HCT116 (cell line): ENCODE results near the gene DAP. TPM values are rescaled to one million over a fixed set of nuclear protein-coding genes. Genes with fewer than 3 reads are reported as not detected.

Experiments used
- ATAC-seq: fragments of 200-7000 bp; cut with Tn5 transposase; 2 replicates; pipeline ENCODE4 v1.9.1; 2020; ENCODE audit warnings: mild to moderate bottlenecking, moderate library complexity
- BruUV-seq: library from RNA; stranded (reverse); fragments of 400-500 nt; replicated peaks from 2 replicates; lab custom pipeline; 2021; lab: Mats Ljungman, UMichigan
- CTCF ChIA-PET: fragments of 300-600 bp; sonication (Branson Sonifier 250); formaldehyde crosslinking; loops from one replicate; lab custom pipeline; 2021; ENCODE audit warnings: antibody characterized with exemption; lab: Charles Lee
- POLR2A ChIA-PET: fragments of 300-600, 350-600 bp; sonication (Branson Sonifier 250); formaldehyde crosslinking; loops from one replicate; lab custom pipeline; 2021; ENCODE audit warnings: antibody characterized with exemption; lab: Charles Lee
- RAD21 ChIA-PET, 2 experiments: fragments of 300-600 bp; sonication (Branson Sonifier 250); formaldehyde crosslinking; loops; one replicate each; lab custom pipeline; 2023; ENCODE audit warnings: low total read pairs in 2 of 2; ENCODE audit not compliant: uncharacterized antibody in 2 of 2, unreplicated experiment in 2 of 2, low non-redundant PET in 1 of 2; lab: Charles Lee
- DNase-seq: peaks from one replicate; pipeline ENCODE4 v3.0.0-alpha.2; 2010; ENCODE audit warnings: low read depth, low spot score
- H2AFZ ChIP-seq: fragments of 200-600 bp; shearing (Covaris generic), sonication (generic); 2 replicates; pipeline ENCODE4 v1.6.1; 2017; ENCODE audit warnings: low read depth, mixed run types, mixed read lengths, antibody characterized with exemption, low read length; ENCODE audit not compliant: poor library complexity, severe bottlenecking
- H3K27ac ChIP-seq: 2 replicates; pipeline ENCODE4 v1.5.1; 2012; ENCODE audit warnings: low read depth, low read length
- H3K27me3 ChIP-seq: fragments of 200-600 bp; sonication (generic); 2 replicates; pipeline ENCODE4 v1.6.1; 2016; ENCODE audit warnings: mixed run types, low read length, mixed read lengths; ENCODE audit not compliant: insufficient read depth
- H3K36me3 ChIP-seq, 2 experiments: fragments of 200-500 bp in 1 of 2; fragments of 200-600 bp in 1 of 2; sonication (Bioruptor generic) in 1 of 2; sonication (generic) in 1 of 2; 2 replicates each; pipeline versions ENCODE4 v1.5.1 to v1.6.1; 2014 to 2016; ENCODE audit warnings: low read length in 2 of 2, inconsistent platforms in 1 of 2, mixed read lengths in 1 of 2, mixed run types in 1 of 2; ENCODE audit not compliant: insufficient read depth in 2 of 2, control insufficient read depth in 1 of 2
- H3K4me1 ChIP-seq, 2 experiments: fragments of 200-600 bp in 1 of 2; sonication (generic) in 1 of 2; 2 replicates each; pipeline versions ENCODE4 v1.5.1 to v1.6.1; 2012 to 2017; ENCODE audit warnings: low read length in 2 of 2, inconsistent platforms in 1 of 2, mild to moderate bottlenecking in 1 of 2, mixed read lengths in 1 of 2, mixed run types in 1 of 2, moderate library complexity in 1 of 2; ENCODE audit not compliant: insufficient read depth in 2 of 2, control insufficient read depth in 1 of 2
- H3K4me2 ChIP-seq: fragments of 200-600 bp; sonication (generic); 2 replicates; pipeline ENCODE4 v1.6.1; 2017; ENCODE audit warnings: mixed run types, low read length, mixed read lengths
- H3K4me3 ChIP-seq, 2 experiments: fragments of 200-600 bp in 1 of 2; sonication (generic) in 1 of 2; replicated peaks in 1 of 2; 2 replicates each; pipeline ENCODE4 v1.5.1; 2011 to 2016; ENCODE audit warnings: low read length in 2 of 2, control low read depth in 1 of 2, low read depth in 1 of 2, mild to moderate bottlenecking in 1 of 2, mixed read lengths in 1 of 2, mixed run types in 1 of 2
- H3K79me2 ChIP-seq: fragments of 200-600 bp; sonication (generic); 2 replicates; pipeline ENCODE4 v1.6.1; 2017; ENCODE audit warnings: mild to moderate bottlenecking, mixed run types, low read length, moderate library complexity, mixed read lengths; ENCODE audit not compliant: insufficient read depth
- H3K9ac ChIP-seq: fragments of 200-600 bp; sonication (generic); 2 replicates; pipeline ENCODE4 v1.6.1; 2016; ENCODE audit warnings: low read length, mixed read lengths
- H3K9me2 ChIP-seq: fragments of 200-600 bp; sonication (generic), shearing (Covaris generic); 2 replicates; pipeline ENCODE4 v1.6.1; 2017; ENCODE audit warnings: mixed run types, mild to moderate bottlenecking, moderate library complexity; ENCODE audit not compliant: insufficient read depth
- H3K9me3 ChIP-seq, 2 experiments: fragments of 200-500 bp in 1 of 2; fragments of 200-600 bp in 1 of 2; sonication (Bioruptor generic) in 1 of 2; sonication (generic) in 1 of 2; 2 replicates each; pipeline ENCODE4 v1.6.1; 2014 to 2017; ENCODE audit warnings: low read length in 2 of 2, mixed read lengths in 2 of 2, inconsistent platforms in 1 of 2, low read depth in 1 of 2, mild to moderate bottlenecking in 1 of 2, mixed run types in 1 of 2, moderate library complexity in 1 of 2; ENCODE audit not compliant: control insufficient read depth in 1 of 2, insufficient read depth in 1 of 2
- H4K20me1 ChIP-seq: fragments of 200-600 bp; sonication (generic), shearing (Covaris generic); 2 replicates; pipeline ENCODE4 v1.6.1; 2017; ENCODE audit warnings: mixed run types, mild to moderate bottlenecking, moderate library complexity; ENCODE audit not compliant: insufficient read depth
- ATF3 ChIP-seq: IDR thresholded peaks from 2 replicates; pipeline ENCODE4 v1.6.1; 2012
- CBX3 ChIP-seq: IDR thresholded peaks from 2 replicates; pipeline ENCODE4 v1.6.1; 2012; ENCODE audit warnings: low read depth
- CEBPB ChIP-seq: IDR thresholded peaks from 2 replicates; pipeline ENCODE4 v1.6.1; 2012; ENCODE audit warnings: low read depth
- ELF1 ChIP-seq: IDR thresholded peaks from 2 replicates; pipeline ENCODE4 v1.6.1; 2012; ENCODE audit warnings: low read depth, borderline replicate concordance
- EZH2 ChIP-seq: fragments of 200-600 bp; sonication (generic); IDR thresholded peaks from 2 replicates; pipeline ENCODE4 v1.6.1; 2017; ENCODE audit warnings: antibody characterized with exemption, mixed run types
- EZH2phosphoT487 ChIP-seq: fragments of 200-600 bp; IDR thresholded peaks from 2 replicates; pipeline ENCODE4 v1.6.1; 2018; ENCODE audit warnings: antibody characterized with exemption, borderline replicate concordance
- POLR2AphosphoS5 ChIP-seq: IDR thresholded peaks from 2 replicates; pipeline ENCODE4 v1.6.1; 2011; ENCODE audit warnings: mild to moderate bottlenecking, low read depth, low read length, moderate library complexity
- RAD21 ChIP-seq: IDR thresholded peaks from 2 replicates; pipeline ENCODE4 v1.6.1; 2012; ENCODE audit warnings: low read depth, mild to moderate bottlenecking
- SIN3A ChIP-seq: IDR thresholded peaks from 2 replicates; pipeline ENCODE4 v1.6.1; 2012; ENCODE audit warnings: low read depth
- SRF ChIP-seq: IDR thresholded peaks from 2 replicates; pipeline ENCODE4 v1.6.1; 2012; ENCODE audit warnings: low read depth
- ZFX ChIP-seq: fragments of 450-650 bp; IDR thresholded peaks from 2 replicates; pipeline ENCODE4 v1.6.1; 2017
- intact Hi-C: fragments of 100-400 bp; cut with micrococcal nuclease; formaldehyde crosslinking; loops from 2 replicates; pipeline ENCODE4 v1.10.0; 2022
- total RNA-seq: library from RNA; stranded (reverse); gene quantifications from one replicate; pipeline ENCODE4 v1.2.1, GENCODE V29; 2021; ENCODE audit not compliant: unreplicated experiment

DAP gene
- total RNA-seq, 1 experiment from 2014 or later, result 59.1 TPM

GRCh38 chr5:10740384-10740783 lies 20.6 kb downstream of the DAP start:
- Histone ChIP-seq H3K9me2 (no peaks in the 10 kb centered on the region), H2AFZ (no peak overlapping the region), H3K4me1 (no peaks in the 10 kb centered on the region), H3K9me3 (peaks cover 9 to 10% of the 10 kb centered on the region in 2 experiments; a peak in 2 of 4 replicates), H3K36me3 (peaks cover 0 to 17% of the 10 kb centered on the region in 2 experiments; a peak in 1 of 4 replicates), H3K27ac (no peak overlapping the region), H4K20me1 (no peaks in the 10 kb centered on the region), H3K4me3 (no peak overlapping the region), H3K9ac (no peak overlapping the region), H3K79me2 (peaks cover 8% of the 10 kb centered on the region), H3K27me3 (no peaks in the 10 kb centered on the region), H3K4me2 (no peak overlapping the region)
- no TSS peak for BruUV-seq
- ChIA-PET RAD21 (no interaction called here), CTCF (no interaction called here), POLR2A (no interaction called here)
- DNase-seq (no peak), ATAC-seq (no peak)
- no peak for TF ChIP-seq ATF3
- TF ChIP-seq EZH2phosphoT487, result no peak
- no peak for TF ChIP-seq ZFX
- no peak for TF ChIP-seq SRF
- 0 out of 2 replicates have a peak, but pooled peaks have one; percentile 44 for TF ChIP-seq CBX3
- no peak for TF ChIP-seq SIN3A
- TF ChIP-seq EZH2, result no peak
- intact Hi-C loops, result no loop called here

- no peaks in the 10 kb centered on the region for H3K9me2 ChIP-seq
- H4K20me1 ChIP-seq, result no peaks in the 10 kb centered on the region
- H3K4me3 ChIP-seq, result no peak overlapping the region
- H3K36me3 ChIP-seq, result 0 out of 4 replicates have a peak, but pooled peaks cover 0 to 3% of the 10 kb centered on the region in 2 experiments
- H3K9me3 ChIP-seq, result peaks cover 9 to 10% of the 10 kb centered on the region in 2 experiments; a peak in 2 of 4 replicates
- TF ChIP-seq POLR2AphosphoS5 (no peak), ELF1 (no peak), EZH2phosphoT487 (no peak), RAD21 (no peak), SIN3A (no peak), CEBPB (no peak)
- ChIA-PET CTCF (no interaction called here), RAD21 (no interaction called here), POLR2A (no interaction called here)
- H3K79me2 ChIP-seq, result peaks cover 13% of the 10 kb centered on the region
- no peak for DNase-seq
- no peak overlapping the region for H3K4me2 ChIP-seq
- H2AFZ ChIP-seq, result no peak overlapping the region
- H3K27me3 ChIP-seq, result no peaks in the 10 kb centered on the region
- H3K4me1 ChIP-seq, result no peaks in the 10 kb centered on the region
- intact Hi-C loops, result no loop called here
- H3K9ac ChIP-seq, result no peak overlapping the region
- H3K27ac ChIP-seq, result no peak overlapping the region
- BruUV-seq, result no TSS peak
- ATAC-seq, result no peak
These were observed 23.2 kb downstream of the DAP start for GRCh38 chr5:10737880-10738279.
